GM19351 (cell line): ENCODE results near the gene MTFP1.

Source experiments
- ATAC-seq: cut with Tn5 transposase; IDR thresholded peaks from one replicate; pipeline ENCODE4 v1.9.1; 2021; ENCODE audit warnings: mild to moderate bottlenecking, moderate library complexity; ENCODE audit not compliant: unreplicated experiment

MTFP1 gene

GRCh38 chr22:30424534-30425326 lies 838 bp upstream of the MTFP1 start:
- no peak for ATAC-seq

GRCh38 chr22:30425327-30425615 lies 297 bp upstream of the MTFP1 start:
- no peak for ATAC-seq

- ATAC-seq, result no peak
Observed at GRCh38 chr22:30426388-30427353, 1.1 kb downstream of the MTFP1 start.

- ATAC-seq, result no peak
Observed at GRCh38 chr22:30427871-30428270, 2.3 kb downstream of the MTFP1 start.

GRCh38 chr22:30429887-30430286 lies 4.3 kb downstream of the MTFP1 start:
- ATAC-seq, result no peak

GRCh38 chr22:30430933-30431332 lies 5.4 kb downstream of the MTFP1 start:
- no peak for ATAC-seq

- ATAC-seq, result no peak
Observed at GRCh38 chr22:30432096-30432495, 6.5 kb downstream of the MTFP1 start.

GRCh38 chr22:30432520-30432919 lies 7.0 kb downstream of the MTFP1 start:
- ATAC-seq, result no peak

- no peak for ATAC-seq
Observed at GRCh38 chr22:30433227-30433626, 7.7 kb downstream of the MTFP1 start.

- no peak for ATAC-seq
Observed at GRCh38 chr22:30433773-30434172, 8.2 kb downstream of the MTFP1 start.

- no peak for ATAC-seq
Observed at GRCh38 chr22:30434843-30435242, 9.3 kb downstream of the MTFP1 start.

GRCh38 chr22:30435674-30436126 lies 10.1 kb downstream of the MTFP1 start:
- ATAC-seq, result no peak

GRCh38 chr22:30436196-30436595 lies 10.6 kb downstream of the MTFP1 start:
- no peak for ATAC-seq

GRCh38 chr22:30438559-30438958 lies 13.0 kb downstream of the MTFP1 start:
- no peak for ATAC-seq

- ATAC-seq, result no peak
Observed at GRCh38 chr22:30439226-30439625, 13.7 kb downstream of the MTFP1 start.

GRCh38 chr22:30439836-30440235 lies 14.3 kb downstream of the MTFP1 start:
- no peak for ATAC-seq

GRCh38 chr22:30441088-30441487 lies 15.5 kb downstream of the MTFP1 start:
- ATAC-seq, result no peak

- ATAC-seq, result no peak
Observed at GRCh38 chr22:30444632-30445437, 19.3 kb downstream of the MTFP1 start.

- no peak for ATAC-seq
Observed at GRCh38 chr22:30445438-30446145, 20.0 kb downstream of the MTFP1 start.

GRCh38 chr22:30447656-30448055 lies 22.1 kb downstream of the MTFP1 start:
- ATAC-seq, result no peak
